GM19193 (cell line): Measurements from ENCODE around the gene SCO1.

Experiments
- POLR2A ChIP-seq: IDR thresholded peaks from 4 replicates; pipeline ENCODE4 v1.6.1; 2011; ENCODE audit not compliant: insufficient read depth, insufficient read length; ENCODE audit errors: extremely low read depth

SCO1 gene

DNA sequence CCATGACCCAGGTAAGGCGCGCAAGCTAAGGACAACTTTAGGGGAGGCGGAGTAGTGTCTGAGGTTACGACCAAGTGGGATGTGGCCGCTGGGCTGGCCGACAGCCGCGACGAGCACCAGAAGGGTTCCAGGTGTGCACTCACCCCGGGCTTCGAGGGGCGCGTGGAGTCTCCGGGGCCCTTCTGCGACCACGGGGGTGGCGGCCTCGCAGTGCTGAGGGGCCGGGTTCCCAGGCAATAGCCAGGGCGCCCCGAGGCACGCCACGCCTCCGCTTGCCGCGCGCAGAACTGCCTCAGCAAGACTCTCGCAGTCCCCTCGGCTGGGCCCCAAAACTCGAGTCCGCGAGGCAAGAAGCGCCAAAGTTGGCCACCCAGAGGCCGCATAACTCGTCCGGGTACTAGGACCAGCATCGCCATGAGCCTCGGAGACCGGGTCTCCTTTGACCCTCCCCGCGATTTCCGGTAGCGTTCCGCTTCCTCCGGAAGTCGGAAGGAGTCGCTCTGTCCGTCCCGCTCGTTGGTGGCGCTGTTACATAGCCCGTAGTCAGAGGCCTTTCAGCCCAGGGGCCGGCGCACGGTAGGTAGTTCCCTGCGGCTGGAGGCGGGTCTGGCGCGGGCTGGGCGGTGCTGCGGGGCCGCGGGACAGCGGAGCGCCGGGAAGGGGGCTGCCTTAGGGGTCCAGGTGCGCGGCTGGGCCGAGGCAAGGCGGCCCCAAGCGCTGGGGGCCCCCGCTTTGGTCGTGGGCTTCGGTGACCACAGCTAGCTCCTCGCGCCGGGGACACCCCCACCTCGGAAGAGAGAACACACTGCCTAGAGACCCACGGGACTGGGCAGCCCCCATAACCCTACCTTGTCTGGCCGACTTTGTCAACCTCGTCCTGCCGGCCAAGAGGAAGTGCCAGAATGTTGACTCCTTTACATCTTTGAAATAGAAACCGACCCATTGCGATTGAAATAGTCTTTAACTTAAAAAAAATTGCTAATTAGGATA, at the start of gene SCO1, which contains the start of gene ADPRM:
Gene SCO1 (minus strand): TSS at position 442 of the 990 bp plus-strand sequence. CDS start 26 bp downstream, at position 416.
Gene ADPRM (plus strand): TSS at position 503 of the 990 bp plus-strand sequence. CDS start 7,333 bp downstream, outside the sequence.
- TF ChIP-seq POLR2A: peak; percentile 96

DNA sequence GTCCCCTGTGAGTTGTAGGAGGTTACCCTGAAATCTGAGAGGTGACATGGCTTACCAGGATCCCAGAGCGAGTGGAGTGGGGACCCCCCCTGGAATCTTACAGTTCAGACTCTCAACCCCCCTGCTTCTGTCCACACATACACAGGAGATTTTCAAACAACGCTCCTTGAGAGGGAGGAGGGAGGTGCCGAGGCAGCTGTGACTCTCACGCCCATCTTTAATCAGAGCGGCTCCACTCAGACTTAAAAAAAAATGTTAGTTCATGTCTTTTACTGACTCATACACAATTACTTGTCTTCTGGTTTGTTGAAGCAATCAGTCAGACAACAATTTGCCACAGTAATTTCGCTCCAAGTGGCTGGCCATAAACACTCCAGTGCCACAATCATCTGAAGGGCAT, 47.9 kb upstream of the SCO1 start:
- no peak for TF ChIP-seq POLR2A

DNA sequence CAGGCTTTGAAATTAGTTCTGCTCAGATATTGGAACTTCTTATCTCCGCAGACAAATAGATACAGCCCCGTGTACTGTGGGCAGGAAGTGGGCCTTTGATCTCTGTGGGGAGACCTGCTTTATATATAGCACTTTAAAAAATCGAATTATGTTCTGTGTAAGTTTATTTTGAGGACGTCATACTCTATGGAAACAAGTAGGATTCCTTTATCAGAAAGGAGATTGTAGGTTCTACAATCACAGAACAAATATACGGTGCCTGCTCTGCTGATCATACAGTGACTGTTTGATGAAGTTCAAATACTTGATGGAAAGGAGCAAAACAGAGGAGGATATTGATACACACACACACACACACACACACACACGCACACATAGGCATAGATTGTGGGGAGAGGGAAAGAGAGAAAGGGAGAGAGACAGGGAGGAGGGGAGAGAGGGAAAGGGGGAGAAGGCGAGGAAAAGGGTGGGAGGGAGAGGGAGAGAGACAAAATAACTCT, 47.2 kb upstream of the SCO1 start:
- TF ChIP-seq POLR2A: no peak

DNA sequence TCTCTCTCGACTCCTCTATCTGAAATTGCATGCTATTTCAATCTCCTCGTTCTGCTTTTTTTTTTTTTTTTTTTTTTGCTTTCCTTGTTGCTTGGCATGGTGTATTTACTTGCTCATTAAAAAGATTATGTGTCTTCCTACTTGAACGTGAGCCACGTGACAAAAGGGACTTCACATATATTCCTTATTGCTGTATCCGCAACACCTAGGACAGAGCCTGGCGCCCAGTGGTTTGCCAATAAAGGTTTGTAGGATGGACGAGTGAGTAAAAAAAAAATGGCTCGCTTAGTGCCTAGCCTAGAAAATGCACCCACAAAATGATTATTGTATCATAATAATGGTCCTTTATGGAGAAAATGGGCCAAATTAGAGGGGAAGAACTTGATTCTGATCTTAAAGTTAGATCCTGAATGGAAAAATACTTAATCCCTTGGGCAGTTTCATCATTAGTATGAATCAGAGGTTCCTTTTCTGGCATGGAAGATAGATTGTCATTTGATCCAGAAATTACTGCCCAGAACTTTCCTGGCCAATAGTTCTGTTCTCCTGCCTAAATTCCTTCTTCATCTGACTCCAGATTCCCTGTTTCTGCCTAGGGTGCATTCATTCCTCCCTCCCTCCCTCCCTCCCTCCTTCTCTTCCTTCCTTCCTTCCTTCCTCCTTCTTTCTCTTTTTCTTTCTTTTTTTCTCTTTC, 46.1 kb upstream of the SCO1 start:
- no peak for TF ChIP-seq POLR2A

DNA sequence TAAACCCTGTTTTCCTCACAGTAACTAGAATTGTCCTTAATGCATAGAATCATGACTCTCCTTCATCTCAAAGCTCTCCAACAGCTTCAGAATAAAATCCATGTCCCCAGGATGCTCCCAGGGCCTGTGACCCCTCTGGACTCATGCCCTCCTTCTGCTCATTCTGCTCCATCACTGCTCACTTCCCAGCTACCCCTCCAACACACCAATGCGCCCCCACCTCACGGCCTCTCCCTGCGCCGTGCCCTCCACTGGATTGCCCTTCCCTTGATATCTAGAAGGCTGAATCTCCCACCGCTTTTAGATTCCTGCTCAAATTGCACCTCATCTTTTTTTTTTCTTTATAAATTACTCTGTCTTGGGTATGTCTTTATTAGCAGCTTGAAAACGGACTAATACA, 45.1 kb upstream of the SCO1 start:
- no peak for TF ChIP-seq POLR2A

DNA sequence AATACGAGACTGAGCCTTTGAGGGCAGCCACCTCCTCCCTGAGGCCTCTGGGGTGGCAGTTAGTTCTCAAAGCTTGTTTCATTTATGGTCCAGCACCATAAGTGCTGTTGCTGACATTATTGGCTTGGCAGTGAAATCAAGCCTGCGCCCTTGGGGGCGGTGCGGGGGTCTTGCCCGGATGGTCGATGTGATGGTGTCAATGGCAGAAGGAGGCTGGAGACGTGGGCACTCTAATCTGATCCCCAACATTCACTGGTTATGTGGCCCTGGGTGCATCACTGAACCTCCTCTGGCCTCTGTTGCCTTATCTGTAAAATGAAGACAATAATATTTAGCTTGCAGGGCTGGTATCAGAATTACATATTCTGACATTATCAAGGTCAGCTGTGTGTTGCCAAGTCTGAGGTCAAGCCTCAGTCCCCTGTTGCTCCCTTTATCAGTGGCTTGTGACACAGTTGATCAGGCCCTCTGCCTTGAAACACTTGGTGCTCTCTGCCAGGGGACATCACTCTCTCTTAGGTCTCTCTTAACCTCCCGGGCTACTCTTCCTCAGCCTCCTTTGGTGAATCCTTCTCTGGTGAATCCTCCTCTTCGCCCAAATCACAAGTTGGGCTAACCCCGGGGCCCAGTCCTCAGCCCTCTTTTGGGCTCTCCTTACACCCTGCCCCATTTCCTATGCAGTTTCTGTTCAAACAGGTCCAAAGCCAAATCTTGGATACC, 44.2 kb upstream of the SCO1 start:
- TF ChIP-seq POLR2A: no peak

DNA sequence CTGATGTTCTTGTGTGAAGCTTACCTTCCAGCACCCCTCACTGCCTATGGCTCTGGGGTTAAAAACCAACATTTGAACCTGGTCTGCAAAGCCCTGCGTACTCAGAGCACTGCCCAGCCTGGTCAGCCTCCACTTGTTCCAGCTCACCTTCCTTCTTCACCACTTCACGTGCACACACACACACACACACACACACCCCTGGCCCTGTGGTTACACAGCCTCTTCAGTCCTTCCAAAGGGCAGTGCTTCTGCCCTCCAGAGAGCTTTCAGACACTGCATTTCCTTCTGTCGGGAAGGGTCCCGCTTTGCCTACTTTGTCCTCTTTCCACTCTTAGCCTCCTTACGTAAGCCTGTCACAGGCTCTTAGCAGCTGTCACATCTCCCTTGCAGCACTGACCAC, 42.1 kb upstream of the SCO1 start:
- TF ChIP-seq POLR2A: no peak

DNA sequence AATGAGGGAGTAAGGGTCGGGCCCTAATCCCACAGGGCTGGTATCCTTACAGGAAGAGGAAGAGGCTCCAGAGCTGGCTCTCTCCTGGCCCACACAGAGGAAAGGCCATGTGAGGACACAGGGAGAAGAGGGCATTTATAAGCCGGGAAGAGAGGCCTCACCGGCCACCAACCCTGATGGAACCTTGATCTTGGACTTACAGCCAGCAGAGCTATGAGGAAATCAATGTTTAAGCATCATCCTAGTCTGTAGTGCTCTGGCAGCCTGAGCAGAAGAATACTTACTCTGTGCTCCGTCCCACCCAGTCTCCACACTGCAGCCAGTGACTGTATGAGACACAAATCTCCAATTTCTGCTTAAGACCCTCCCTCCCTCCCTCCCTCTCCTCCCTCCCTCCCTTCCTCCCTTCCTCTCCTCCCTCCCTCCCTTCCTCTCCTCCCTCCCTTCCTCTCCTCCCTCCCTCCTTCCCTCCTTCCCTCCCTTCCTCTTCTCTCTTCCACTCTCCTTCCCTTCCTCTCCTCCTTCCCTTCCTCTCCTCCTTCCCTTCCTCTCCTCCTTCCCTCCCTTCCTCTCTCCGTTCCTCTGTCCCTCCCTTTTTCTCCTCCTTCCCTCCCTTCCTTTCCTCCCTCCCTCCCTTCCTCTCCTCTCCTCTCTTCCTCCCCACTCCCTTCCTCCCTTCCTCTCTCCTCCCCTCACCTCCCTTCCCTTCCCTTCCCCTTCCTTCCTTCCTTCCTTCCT, 41.4 kb upstream of the SCO1 start:
- TF ChIP-seq POLR2A: no peak

DNA sequence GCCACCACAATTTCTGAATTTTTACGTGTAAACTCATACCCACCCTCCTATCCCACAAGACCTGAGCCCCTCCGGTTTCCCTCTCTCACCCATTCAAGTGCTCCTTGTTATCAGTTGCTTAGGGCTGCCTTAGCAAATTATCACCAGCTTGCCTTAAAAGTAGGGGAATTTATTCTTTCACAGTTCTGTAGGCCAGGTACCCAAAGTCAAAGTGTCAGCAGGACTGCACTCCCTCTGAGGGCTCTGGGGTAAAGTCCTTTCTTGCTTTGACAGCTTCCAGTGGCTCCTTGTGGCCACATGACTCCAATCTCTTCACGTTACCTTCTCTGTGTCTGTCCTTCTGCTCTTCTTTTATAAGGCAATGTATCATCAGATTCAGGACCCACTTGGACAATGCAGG, 40.4 kb upstream of the SCO1 start:
- TF ChIP-seq POLR2A: no peak

DNA sequence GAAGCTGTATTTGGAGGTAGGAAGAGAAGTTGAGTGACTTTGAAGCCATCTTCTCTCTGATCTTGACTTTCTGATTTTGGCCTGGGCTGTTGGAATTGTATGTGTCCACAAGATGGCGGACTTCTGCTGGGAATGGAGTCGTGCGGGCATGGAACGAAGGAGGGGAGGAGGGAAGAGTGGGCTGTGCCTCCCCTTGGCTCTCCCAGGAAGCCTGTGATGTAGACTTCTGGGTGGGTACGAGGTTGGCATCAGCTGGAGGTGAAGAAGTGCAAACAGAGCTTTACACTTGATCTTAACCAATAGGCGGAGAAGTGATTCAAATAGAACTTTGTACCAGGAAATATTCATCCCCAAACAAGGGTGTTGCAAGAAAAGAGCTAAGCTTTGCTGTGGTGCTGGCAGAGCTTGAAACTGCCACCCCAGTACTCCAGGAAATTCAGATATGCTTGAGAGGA, 39.9 kb upstream of the SCO1 start:
- TF ChIP-seq POLR2A: no peak

DNA sequence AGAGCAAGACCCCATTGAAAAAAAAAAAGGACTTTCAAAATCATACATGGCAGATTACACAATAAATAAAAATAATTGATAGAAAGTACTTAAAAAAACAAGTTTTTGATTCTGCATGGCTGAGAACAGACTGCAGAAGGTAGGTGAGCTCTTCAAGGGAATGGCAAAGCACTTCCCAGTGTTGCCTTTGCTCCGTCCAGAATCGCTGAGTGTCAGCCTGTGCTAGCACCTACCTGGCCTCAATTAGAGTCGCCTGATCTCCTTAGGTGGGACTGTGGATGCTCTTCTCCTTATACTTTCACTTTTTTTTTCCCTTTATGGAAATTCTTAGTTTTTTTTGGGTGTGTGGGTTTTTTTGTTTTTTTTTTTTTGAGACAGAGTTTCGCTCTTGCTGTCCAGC, 38.5 kb upstream of the SCO1 start:
- TF ChIP-seq POLR2A: no peak

DNA sequence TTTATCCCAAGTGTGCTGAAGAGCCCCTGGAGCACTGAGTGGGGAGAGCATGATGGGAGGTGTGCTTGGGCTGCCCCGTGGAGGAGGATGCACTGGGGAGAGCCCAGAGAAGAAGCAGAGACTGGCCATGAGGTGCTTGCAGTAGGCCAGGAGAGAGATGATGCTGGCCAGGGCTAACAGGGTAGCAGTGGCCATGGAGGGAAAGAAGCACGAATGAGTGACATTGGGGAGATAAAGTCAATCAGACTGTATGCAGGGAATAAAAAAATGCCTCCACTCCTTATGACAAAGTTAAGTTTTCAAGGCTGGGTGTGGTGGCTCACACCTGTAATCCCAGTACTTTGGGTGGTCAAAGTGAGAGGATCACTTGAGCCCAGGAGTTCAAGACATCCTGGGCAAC, 37.9 kb upstream of the SCO1 start:
- no peak for TF ChIP-seq POLR2A

DNA sequence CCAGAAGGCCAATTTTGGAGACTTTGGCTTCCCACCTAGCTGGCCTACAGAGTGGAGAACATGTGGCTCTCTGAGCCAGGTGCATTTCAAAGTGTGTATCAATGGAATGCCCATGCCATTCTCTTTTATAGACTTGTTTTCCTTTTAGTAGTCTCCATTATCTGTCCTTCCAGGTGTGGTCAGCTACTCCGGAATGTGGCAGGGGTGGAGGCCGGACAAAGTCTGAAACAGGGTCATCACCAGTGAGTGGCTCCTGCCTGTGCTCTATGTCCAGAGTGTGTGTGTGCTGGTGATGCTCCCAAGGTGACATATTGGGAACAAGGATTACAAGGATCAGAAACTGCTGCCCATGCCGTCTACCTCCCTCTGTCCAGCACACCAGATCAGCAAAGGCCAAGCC, 36.3 kb upstream of the SCO1 start:
- no peak for TF ChIP-seq POLR2A

DNA sequence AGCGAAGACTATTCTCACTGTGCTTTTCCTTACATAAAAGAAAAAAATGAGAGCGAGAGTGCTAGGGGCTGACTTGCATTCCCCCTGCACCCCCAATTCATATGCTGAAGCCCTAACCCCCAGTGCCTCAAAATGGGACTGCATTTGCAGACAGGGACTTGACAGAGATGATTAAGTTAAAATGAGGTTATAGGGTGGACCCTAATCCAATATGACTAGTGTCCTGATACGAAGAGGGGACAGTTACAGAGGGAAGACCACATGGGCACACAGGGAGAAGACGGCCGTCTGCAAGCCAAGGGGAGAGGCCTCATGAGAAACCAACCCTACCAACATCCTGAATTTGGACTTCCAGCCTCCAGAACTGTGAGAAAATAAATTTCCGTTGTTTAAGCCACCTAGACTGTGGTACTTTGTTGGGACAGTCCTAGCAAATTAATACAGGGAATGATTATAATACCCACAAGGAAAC, 34.1 kb upstream of the SCO1 start:
- TF ChIP-seq POLR2A: no peak
